GM18517 (cell line): ENCODE data around the gene USP37.

Source experiments
- ATAC-seq: cut with Tn5 transposase; IDR thresholded peaks from one replicate; pipeline ENCODE4 v1.9.1; 2021; ENCODE audit warnings: mild to moderate bottlenecking, moderate library complexity; ENCODE audit not compliant: unreplicated experiment

The USP37 gene

GRCh38 chr2:218477247-218477646, 90.9 kb downstream of the USP37 start:
- ATAC-seq: no peak

DNA sequence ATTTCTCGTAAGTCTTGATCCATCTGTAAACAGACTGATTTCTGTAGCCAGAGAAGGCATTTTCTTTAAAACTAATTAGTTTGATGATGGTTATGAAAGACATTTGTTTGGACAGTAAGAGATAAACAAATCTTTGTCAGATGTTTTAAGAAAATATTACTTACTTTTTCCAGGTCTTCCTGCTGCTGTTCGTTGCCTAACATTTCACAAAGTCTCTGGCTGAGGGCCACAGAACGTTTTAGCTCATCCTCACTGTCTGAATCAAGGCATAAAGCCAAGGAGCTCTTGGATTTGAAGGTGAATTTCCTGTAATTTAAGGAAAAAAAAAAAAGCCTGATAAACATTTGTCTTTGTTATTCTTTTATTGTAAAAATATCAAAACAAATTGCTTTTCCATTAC, 91.5 kb downstream of the USP37 start:
- no peak for ATAC-seq

- ATAC-seq: no peak
Observed at GRCh38 chr2:218474527-218474926, 93.6 kb downstream of the USP37 start.

- ATAC-seq: no peak
Observed at GRCh38 chr2:218472988-218473387, 95.2 kb downstream of the USP37 start.

DNA sequence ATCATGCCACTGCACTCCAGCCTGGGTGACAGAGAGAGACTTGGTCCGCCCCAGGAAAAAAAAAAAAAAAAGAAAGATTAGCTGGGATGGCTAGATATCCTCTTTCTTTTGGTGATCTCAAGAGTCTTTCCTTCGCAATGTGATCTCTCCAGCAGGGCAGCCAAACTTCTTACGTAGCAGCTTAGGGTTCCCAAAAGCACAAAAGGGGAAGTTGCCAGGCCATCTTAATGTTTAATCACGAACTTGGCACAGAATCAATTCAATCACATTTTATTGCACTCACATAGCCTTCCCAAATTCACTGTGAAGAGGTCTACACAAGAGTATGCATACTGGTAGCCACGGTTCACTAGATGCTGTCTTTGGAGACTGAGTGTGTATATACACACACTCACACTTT, 96.2 kb downstream of the USP37 start:
- no peak for ATAC-seq

DNA sequence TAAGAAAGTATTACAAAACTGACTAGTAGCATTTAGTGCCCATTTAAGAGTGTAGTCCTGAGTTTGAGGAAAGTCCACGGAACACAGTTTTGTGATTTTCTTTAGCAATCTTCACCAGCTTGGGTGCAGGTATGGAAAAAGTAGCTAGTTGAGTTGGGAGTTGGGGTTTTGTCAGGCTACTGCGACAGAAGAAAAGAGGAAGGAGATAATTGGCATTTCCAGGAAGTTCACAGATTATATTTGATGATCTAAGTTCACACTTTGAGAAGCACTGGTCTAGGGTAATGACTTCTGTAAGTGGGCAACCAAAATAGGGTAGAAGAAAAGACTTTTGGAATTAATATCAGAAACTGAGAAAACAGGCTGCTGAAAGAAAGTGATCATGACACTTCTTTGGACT, 97.1 kb downstream of the USP37 start:
- ATAC-seq: no peak

- no peak for ATAC-seq
Observed at GRCh38 chr2:218470448-218470847, 97.7 kb downstream of the USP37 start.

DNA sequence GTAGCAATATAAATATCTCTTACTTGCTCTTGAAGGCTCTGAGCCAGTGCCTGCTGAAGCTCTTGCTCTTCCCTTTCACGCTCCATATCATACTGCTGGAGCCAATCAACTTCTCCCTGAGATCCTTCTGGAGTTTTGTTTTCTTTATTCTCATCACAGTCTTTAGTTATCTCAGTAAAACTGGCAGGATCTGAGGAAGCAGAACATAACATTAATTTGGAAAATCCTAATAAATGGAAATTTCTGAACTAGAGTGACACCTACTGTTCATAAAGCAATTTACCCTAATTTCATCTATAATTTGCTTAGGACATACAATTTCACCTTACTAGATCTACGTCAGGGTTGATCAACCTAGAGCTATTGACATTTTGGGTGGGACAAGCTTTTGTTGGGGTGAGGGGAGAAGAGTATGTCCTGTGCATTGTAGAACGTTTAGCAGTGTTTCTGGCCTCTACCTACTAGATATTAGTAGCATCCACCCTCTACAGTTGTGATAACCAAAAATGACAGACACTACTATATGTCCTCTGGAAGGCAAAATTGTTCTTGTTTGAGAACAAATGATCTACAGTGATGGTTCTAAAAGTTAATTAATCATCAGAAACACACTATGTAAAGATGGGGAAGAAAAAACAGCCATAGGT, 102.0 kb downstream of the USP37 start:
- no peak for ATAC-seq

DNA sequence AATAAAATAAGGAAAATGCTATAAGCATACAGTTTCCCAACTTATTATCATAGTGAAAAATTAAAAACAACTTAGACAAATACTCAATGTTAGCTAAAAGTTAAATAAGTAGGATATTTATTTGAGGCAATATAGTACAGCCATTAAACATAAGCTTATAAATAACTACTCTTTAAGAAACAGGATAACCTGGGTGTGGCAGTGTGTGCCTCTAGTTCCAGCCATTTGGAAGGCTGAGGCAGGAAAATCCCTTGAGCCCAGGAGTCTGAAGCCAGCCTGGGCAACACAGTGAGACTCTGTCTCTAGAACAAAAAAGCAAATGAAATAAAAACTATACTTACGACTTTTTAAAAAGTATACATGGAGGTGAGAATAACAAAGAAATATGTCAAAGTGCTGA, 109.6 kb downstream of the USP37 start:
- ATAC-seq: no peak

- no peak for ATAC-seq
Observed at GRCh38 chr2:218456849-218457248, 111.3 kb downstream of the USP37 start.

DNA sequence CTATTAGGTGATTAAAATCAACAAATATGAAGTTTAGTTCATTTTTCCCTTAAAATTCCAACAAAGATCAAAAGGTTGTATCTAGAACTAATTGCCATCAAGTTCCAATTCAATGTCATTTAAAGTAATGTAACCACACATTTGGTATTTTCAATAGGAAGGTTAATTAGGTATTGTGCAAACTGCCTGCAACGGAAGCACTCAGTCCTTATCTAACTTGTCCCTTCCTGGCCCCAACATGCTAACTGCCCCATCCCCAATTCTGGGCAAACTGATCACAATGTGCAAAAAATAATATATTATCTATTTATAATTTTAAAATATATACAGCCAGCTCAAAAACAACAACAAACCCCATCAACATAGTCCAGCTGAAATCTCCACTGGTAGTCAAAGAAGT, 116.1 kb downstream of the USP37 start:
- no peak for ATAC-seq

- ATAC-seq: no peak
Observed at GRCh38 chr2:218448934-218449333, 119.2 kb downstream of the USP37 start.

GRCh38 chr2:218447072-218447471, 121.1 kb downstream of the USP37 start:
- no peak for ATAC-seq

- no peak for ATAC-seq
Observed at GRCh38 chr2:218446547-218446946, 121.6 kb downstream of the USP37 start.

GRCh38 chr2:218445602-218446001, 122.5 kb downstream of the USP37 start:
- no peak for ATAC-seq

- ATAC-seq: no peak
Observed at GRCh38 chr2:218444692-218445357, 123.3 kb downstream of the USP37 start.

GRCh38 chr2:218438596-218438995, 129.6 kb downstream of the USP37 start:
- no peak for ATAC-seq

DNA sequence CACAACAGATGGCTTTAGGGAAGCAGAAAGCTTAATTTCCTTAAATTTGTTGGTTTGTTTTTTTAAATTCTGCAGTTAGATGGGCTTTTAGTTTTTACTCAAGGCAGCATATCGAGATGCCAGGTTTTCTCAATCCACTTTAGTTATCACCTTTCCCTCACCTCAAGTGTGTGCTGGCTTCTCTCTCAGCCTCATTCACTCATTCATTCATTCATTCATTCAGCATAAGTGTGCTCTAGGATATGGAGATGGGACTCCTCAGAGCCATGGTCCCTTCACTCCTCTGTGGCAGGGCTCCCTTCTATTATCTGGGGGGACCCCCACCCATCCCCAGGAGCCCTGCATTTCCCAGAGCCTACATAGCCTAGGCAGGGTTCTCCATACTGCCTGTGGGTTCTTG, 130.2 kb downstream of the USP37 start:
- ATAC-seq: no peak

GRCh38 chr2:218436992-218437391, 131.2 kb downstream of the USP37 start:
- no peak for ATAC-seq

DNA sequence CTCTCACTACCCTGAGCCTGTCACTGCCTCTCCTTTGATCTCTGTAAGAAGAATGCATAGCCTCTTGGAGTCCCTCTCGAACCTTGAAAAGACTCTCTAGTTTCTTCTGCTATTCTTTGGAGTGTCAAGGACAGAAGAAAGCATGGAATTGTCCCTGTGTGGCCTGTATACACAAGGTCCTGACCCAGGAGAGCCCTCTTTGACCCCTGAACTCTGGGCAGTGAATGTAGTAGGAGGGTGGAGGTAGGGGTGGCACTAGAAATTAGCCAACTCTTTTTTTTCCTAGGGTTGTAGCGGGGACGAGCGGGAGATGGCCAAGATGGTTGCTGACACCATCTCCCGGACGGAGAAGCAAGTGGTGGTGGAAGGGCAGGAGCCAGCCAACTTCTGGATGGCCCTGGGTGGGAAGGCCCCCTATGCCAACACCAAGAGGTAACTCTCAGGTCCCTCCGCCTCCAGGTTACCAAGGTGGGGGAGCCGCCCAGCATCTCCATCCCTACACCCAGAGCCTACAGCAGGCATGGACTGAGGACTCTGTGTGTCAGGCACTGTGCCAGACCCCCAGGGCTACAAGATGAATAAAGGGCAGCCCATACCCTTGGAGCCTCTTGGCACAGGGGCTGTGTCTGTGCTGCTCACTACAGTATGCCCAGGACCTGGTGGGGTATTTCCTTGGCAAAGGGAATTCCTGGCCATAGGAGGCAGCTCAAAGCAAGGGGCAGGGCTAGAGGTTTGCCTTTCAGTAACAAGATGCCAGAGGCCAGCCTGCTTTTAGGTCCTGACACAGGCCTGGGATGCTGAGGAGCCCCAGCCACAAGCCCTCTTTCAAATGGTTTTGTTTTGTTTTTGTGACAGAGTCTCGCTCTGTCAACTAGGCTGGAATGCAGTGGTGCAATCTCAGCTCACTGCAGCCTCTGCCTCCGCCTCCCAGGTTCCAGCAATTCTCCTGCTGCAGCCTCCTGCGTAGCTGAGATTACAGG, 132.9 kb downstream of the USP37 start:
- no peak for ATAC-seq

- no peak for ATAC-seq
Observed at GRCh38 chr2:218434456-218434855, 133.7 kb downstream of the USP37 start.
